HepG2 (cell line): Measurements from ENCODE around the gene MYADML2. TPM values are rescaled to one million over a fixed set of nuclear protein-coding genes. Genes with fewer than 3 reads are reported as not detected.

Experiments used
- AHR ChIP-seq: IDR thresholded peaks from 2 replicates; pipeline ENCODE4 v1.6.1; 2018; ENCODE audit warnings: missing genetic modification reagents, missing compliant biosample characterization
- BORCS8-MEF2B ChIP-seq: sonication (generic); formaldehyde crosslinking; IDR thresholded peaks from 2 replicates; pipeline ENCODE4 v1.8.0; 2022; ENCODE audit warnings: mild to moderate bottlenecking, missing genetic modification reagents
- NCOR1 ChIP-seq: fragments of 200-600 bp; sonication (generic); IDR thresholded peaks from 2 replicates; pipeline ENCODE4 v1.7.0; 2017; ENCODE audit warnings: antibody characterized with exemption, low read length, borderline replicate concordance
- NONO ChIP-seq, 2 experiments: fragments of 450-650 bp in 1 of 2; sonication (generic) in 1 of 2; formaldehyde crosslinking in 1 of 2; IDR thresholded peaks in 1 of 2; conservative IDR thresholded peaks in 1 of 2; 2 replicates each; pipeline versions ENCODE4 v1.6.1 to v1.8.0; 2017 to 2022; ENCODE audit warnings: mild to moderate bottlenecking in 1 of 2, missing genetic modification reagents in 1 of 2, moderate library complexity in 1 of 2
- POLR2AphosphoS5 ChIP-seq: IDR thresholded peaks from 2 replicates; pipeline ENCODE4 v1.6.1; 2012; ENCODE audit warnings: low read depth, low read length
- REL ChIP-seq: sonication (generic); formaldehyde crosslinking; conservative IDR thresholded peaks from 2 replicates; pipeline ENCODE4 v1.8.0; 2022; ENCODE audit warnings: mild to moderate bottlenecking, missing genetic modification reagents, moderate library complexity
- SMAD9 ChIP-seq: sonication (generic); formaldehyde crosslinking; IDR thresholded peaks from 2 replicates; pipeline ENCODE4 v1.5.1; 2020; ENCODE audit warnings: mild to moderate bottlenecking, missing genetic modification reagents
- SRSF1 ChIP-seq: fragments of 200-400 bp; formaldehyde crosslinking; optimal IDR thresholded peaks from 2 replicates; pipeline ENCODE3; 2017; ENCODE audit warnings: mild to moderate bottlenecking, low read depth, low read length, moderate library complexity
- U2AF2 ChIP-seq: fragments of 200-400 bp; formaldehyde crosslinking; IDR thresholded peaks from 2 replicates; pipeline ENCODE4 v1.6.1; 2017; ENCODE audit warnings: low read depth, mild to moderate bottlenecking, low read length
- ZFP37 ChIP-seq: sonication (generic); formaldehyde crosslinking; IDR thresholded peaks from 2 replicates; pipeline ENCODE4 v1.4.0; 2020; ENCODE audit warnings: missing genetic modification reagents, borderline replicate concordance
- ZNF124 ChIP-seq: sonication (generic); formaldehyde crosslinking; IDR thresholded peaks from 2 replicates; pipeline ENCODE4 v1.4.0; 2020; ENCODE audit warnings: missing genetic modification reagents
- ZNF225 ChIP-seq: sonication (generic); formaldehyde crosslinking; IDR thresholded peaks from 2 replicates; pipeline ENCODE4 v1.4.0; 2020; ENCODE audit warnings: mild to moderate bottlenecking, missing genetic modification reagents
- ZNF329 ChIP-seq: sonication (generic); formaldehyde crosslinking; IDR thresholded peaks from 2 replicates; pipeline ENCODE4 v1.9.0; 2021; ENCODE audit warnings: low read depth, mild to moderate bottlenecking, missing genetic modification reagents
- ZNF484 ChIP-seq: sonication (generic); formaldehyde crosslinking; IDR thresholded peaks from 2 replicates; pipeline ENCODE4 v1.5.1; 2020; ENCODE audit warnings: mild to moderate bottlenecking, low read depth, missing genetic modification reagents, borderline replicate concordance
- ZNF782 ChIP-seq: sonication (generic); formaldehyde crosslinking; IDR thresholded peaks from 2 replicates; pipeline ENCODE4 v1.4.0; 2020; ENCODE audit warnings: missing genetic modification reagents, mild to moderate bottlenecking, borderline replicate concordance
- polyA plus RNA-seq, 8 experiments: library from polyadenylated mRNA; depleted of rRNA in 3 of 8; stranded (reverse) in 7 of 8; unstranded in 1 of 8; fragments of >200 nt; fragmentation: Illumina TruSeq in 4 of 8; extraction: Trizol in 4 of 8; gene quantifications; 2 replicates each; pipeline versions ENCODE4 v1.2.1 to v1.2.3, GENCODE V29; 2011 to 2016; ENCODE audit warnings: low read depth in 4 of 8, missing spikeins in 1 of 8, mixed read lengths in 1 of 8; ENCODE audit not compliant: insufficient read depth in 1 of 8
- total RNA-seq, 5 experiments: library from RNA; depleted of rRNA; stranded (reverse); fragments of >200 nt; fragmentation: Illumina TruSeq; extraction: Trizol; gene quantifications; 2 replicates each; pipeline ENCODE4 v1.2.3, GENCODE V29; 2016; ENCODE audit warnings: low read depth in 1 of 5
- TF ChIP-seq, protein P1 (sequence below): sonication (generic); formaldehyde crosslinking; IDR thresholded peaks from 2 replicates; pipeline ENCODE4 v1.9.0; 2022; ENCODE audit warnings: low read depth, missing genetic modification reagents
- TF ChIP-seq, protein P2 (sequence below): sonication (generic); formaldehyde crosslinking; IDR thresholded peaks from 2 replicates; pipeline ENCODE4 v1.4.0; 2020; ENCODE audit warnings: missing genetic modification reagents
- TF ChIP-seq, protein P3 (sequence below): sonication (generic); formaldehyde crosslinking; IDR thresholded peaks from 2 replicates; pipeline ENCODE4 v1.5.0; 2020; ENCODE audit warnings: mild to moderate bottlenecking, low read depth, missing genetic modification reagents, borderline replicate concordance
- TF ChIP-seq, protein P4 (sequence below): sonication (generic); formaldehyde crosslinking; IDR thresholded peaks from 2 replicates; pipeline ENCODE4 v1.4.0; 2020; ENCODE audit warnings: mild to moderate bottlenecking, missing genetic modification reagents
- TF ChIP-seq, protein P5 (sequence below): IDR thresholded peaks from 2 replicates; pipeline ENCODE4 v1.6.1; 2012; ENCODE audit warnings: inconsistent platforms

The MYADML2 gene
- total and polyA plus RNA-seq, 2 of the 13 experiments (the other 11 are each of a cell fraction or from before 2014, with no cell fraction given): not detected

DNA sequence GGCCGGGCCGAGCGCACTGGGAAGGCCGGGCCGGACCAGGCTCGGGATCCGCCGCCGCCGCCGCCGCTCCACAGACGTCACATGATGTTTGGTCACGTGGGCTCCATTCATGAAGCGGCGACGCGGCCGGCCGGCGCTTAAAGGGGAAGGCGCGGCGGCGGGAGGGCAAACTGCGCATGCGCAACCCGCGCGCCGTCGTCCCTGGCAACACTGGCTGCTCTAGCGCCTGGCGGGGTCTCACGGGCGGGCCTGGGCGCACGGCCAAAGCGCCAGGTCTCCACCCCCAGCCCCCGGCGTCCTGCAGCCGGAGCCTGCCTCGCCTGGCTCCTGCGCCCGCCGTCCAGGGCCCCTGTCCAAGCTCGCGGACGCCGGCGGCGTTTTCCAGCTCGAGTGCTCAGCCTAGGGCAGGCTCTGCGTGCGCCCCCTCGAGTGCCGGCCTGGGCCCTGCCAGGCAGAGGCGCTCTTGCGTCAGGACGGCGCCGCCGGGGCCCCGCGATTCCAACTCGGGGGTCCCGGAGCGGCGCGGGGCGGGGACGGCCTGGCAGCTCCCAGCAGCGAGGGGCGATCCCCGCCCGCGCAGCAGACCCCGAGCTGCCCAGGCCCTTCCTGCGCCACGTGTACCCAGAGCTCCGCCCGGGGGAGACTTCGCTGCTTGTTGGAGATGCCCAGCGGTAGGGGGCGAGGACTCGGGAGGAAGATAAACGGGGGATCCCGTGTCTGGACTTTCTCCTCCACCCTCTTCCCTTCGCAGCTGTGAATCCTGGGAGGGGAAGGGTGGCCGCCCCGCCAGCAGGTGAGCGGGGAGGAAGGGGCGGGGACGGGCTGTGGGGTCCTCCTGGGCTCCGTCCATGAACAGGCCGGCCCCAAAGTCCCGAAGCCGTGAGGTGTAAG, 19.1 kb downstream of the MYADML2 start, which contains the start of gene MAFG (continued):
- peak; percentile 31; the same call in 1 of the 2 replicates for TF ChIP-seq NCOR1
- TF ChIP-seq SMAD9 (CRISPR knock-in tag): no peak; the same call in 1 of the 2 replicates
- TF ChIP-seq, protein P1, sequence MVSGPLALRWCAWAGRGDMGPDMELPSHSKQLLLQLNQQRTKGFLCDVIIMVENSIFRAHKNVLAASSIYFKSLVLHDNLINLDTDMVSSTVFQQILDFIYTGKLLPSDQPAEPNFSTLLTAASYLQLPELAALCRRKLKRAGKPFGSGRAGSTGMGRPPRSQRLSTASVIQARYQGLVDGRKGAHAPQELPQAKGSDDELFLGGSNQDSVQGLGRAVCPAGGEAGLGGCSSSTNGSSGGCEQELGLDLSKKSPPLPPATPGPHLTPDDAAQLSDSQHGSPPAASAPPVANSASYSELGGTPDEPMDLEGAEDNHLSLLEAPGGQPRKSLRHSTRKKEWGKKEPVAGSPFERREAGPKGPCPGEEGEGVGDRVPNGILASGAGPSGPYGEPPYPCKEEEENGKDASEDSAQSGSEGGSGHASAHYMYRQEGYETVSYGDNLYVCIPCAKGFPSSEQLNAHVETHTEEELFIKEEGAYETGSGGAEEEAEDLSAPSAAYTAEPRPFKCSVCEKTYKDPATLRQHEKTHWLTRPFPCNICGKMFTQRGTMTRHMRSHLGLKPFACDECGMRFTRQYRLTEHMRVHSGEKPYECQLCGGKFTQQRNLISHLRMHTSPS (CRISPR knock-in tag): no peak
- no peak; the same call in 1 of the 2 replicates for TF ChIP-seq AHR (CRISPR knock-in tag)
- peak; percentile 24 for TF ChIP-seq SRSF1
- peak; percentile 81; the same call in 1 of the 2 replicates for TF ChIP-seq REL (CRISPR knock-in tag)
- no peak for TF ChIP-seq U2AF2
- TF ChIP-seq, protein P2, sequence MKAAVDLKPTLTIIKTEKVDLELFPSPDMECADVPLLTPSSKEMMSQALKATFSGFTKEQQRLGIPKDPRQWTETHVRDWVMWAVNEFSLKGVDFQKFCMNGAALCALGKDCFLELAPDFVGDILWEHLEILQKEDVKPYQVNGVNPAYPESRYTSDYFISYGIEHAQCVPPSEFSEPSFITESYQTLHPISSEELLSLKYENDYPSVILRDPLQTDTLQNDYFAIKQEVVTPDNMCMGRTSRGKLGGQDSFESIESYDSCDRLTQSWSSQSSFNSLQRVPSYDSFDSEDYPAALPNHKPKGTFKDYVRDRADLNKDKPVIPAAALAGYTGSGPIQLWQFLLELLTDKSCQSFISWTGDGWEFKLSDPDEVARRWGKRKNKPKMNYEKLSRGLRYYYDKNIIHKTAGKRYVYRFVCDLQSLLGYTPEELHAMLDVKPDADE (CRISPR knock-in tag): no peak; the same call in 1 of the 2 replicates
- peak; percentile 83; the same call in 1 of the 2 replicates for TF ChIP-seq BORCS8-MEF2B (CRISPR knock-in tag)
- no peak for TF ChIP-seq NONO (IDR thresholded peaks at IDR 0.05)
- peak; percentile 86 for TF ChIP-seq NONO (CRISPR knock-in tag; conservative IDR thresholded peaks at IDR 0.05)
- TF ChIP-seq, protein P3, sequence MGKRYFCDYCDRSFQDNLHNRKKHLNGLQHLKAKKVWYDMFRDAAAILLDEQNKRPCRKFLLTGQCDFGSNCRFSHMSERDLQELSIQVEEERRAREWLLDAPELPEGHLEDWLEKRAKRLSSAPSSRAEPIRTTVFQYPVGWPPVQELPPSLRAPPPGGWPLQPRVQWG (CRISPR knock-in tag): no peak
- TF ChIP-seq ZFP37 (CRISPR knock-in tag): peak; percentile 67; the same call in 1 of the 2 replicates
- TF ChIP-seq ZNF484 (CRISPR knock-in tag): no peak
- no peak; the same call in 1 of the 2 replicates for TF ChIP-seq ZNF782 (CRISPR knock-in tag)
- TF ChIP-seq ZNF124: peak; percentile 27; the same call in 1 of the 2 replicates
- TF ChIP-seq, protein P4, sequence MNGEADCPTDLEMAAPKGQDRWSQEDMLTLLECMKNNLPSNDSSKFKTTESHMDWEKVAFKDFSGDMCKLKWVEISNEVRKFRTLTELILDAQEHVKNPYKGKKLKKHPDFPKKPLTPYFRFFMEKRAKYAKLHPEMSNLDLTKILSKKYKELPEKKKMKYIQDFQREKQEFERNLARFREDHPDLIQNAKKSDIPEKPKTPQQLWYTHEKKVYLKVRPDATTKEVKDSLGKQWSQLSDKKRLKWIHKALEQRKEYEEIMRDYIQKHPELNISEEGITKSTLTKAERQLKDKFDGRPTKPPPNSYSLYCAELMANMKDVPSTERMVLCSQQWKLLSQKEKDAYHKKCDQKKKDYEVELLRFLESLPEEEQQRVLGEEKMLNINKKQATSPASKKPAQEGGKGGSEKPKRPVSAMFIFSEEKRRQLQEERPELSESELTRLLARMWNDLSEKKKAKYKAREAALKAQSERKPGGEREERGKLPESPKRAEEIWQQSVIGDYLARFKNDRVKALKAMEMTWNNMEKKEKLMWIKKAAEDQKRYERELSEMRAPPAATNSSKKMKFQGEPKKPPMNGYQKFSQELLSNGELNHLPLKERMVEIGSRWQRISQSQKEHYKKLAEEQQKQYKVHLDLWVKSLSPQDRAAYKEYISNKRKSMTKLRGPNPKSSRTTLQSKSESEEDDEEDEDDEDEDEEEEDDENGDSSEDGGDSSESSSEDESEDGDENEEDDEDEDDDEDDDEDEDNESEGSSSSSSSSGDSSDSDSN: peak; percentile 88; the same call in 1 of the 2 replicates
- TF ChIP-seq POLR2AphosphoS5: no peak
- TF ChIP-seq ZNF329 (CRISPR knock-in tag): 0 out of 2 replicates have a peak, but pooled peaks have one; percentile 68
- TF ChIP-seq ZNF225 (CRISPR knock-in tag): peak; percentile 53; the same call in 1 of the 2 replicates
- TF ChIP-seq, protein P5, sequence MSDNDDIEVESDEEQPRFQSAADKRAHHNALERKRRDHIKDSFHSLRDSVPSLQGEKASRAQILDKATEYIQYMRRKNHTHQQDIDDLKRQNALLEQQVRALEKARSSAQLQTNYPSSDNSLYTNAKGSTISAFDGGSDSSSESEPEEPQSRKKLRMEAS: peak; percentile 59
